ENCODE data around the gene NOP9. TPM values are rescaled to one million over a fixed set of nuclear protein-coding genes. Genes with fewer than 3 reads are reported as not detected.

Gene NOP9, protein sequence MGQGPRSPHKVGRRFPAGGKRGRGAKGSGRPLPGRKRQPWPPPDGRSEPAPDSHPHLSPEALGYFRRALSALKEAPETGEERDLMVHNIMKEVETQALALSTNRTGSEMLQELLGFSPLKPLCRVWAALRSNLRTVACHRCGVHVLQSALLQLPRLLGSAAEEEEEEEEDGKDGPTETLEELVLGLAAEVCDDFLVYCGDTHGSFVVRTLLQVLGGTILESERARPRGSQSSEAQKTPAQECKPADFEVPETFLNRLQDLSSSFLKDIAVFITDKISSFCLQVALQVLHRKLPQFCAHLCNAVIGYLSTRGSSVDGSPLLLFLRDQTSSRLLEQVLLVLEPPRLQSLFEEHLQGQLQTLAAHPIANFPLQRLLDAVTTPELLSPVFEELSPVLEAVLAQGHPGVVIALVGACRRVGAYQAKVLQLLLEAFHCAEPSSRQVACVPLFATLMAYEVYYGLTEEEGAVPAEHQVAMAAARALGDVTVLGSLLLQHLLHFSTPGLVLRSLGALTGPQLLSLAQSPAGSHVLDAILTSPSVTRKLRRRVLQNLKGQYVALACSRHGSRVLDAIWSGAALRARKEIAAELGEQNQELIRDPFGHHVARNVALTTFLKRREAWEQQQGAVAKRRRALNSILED
- total RNA-seq = 10 to 100 TPM; 36.7 to 38.8 (median 37.7) TPM
- polyA plus RNA-seq = 10 to 100 TPM; 11.4 to 29.8 (median 16.1) TPM
- long read RNA-seq, donor 1, full-length matches to known transcripts = 1 of 17 reads
- long read RNA-seq, donor 1, partial matches to known transcripts = 2 of 17 reads
- long read RNA-seq, donor 1, other reads (novel, unspliced or antisense) = 14 of 17 reads
- long read RNA-seq, donor 2, full-length matches to known transcripts = 2 of 18 reads
- long read RNA-seq, donor 2, partial matches to known transcripts = 1 of 18 reads
- long read RNA-seq, donor 2, other reads (novel, unspliced or antisense) = 15 of 18 reads

DNA sequence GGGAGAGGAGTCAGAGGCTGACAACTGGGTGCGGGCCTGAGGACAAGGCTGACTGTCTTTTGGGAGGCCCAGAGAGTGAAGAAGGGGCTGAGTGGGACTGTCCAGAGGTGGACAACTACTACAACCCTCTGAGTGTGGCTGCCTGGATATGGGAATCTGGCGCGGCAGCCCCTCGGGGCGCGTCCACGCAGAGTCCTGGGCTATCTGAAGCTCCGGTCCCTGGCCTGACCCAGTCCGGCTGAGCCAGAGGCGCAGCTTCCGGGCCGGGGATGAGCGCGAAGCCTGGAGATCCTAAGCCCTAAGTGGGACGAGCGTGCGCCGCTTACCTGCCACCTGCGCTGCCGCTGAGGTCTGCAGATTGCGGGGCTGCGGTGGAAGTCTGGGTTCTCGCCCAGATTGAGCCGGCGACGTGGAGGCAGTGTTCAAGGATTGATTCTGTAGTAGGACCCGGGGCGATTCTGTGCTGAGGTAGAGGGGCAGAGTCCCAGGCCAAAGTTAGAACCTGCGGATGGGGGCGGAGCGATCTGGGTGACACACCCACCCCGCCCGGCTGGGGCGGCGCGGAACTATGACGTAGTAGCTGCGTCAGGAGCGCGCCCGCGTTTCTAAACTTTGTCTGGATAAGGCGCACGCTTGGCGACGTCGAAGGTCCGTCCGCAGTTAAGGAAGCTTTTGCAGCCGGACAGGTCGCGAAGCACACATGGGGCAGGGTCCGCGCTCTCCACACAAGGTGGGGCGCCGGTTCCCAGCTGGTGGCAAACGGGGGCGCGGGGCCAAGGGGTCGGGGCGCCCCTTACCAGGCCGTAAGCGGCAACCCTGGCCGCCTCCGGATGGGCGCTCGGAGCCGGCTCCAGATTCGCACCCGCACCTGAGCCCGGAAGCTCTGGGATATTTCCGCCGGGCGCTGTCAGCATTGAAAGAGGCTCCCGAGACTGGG is at the start of gene NOP9, which contains the start of gene DHRS1:
NOP9 (plus strand) TSS at position 596 of the 937 bp plus-strand sequence; CDS start at position 701, 105 bp downstream.
DHRS1 (minus strand) TSS at position 526 of the 937 bp plus-strand sequence. CDS start 674 bp downstream, outside the sequence.
- Histone ChIP-seq H3K27ac (peak within 1 kb of the TSS; percentile 90), H3K4me1 (peaks cover 27% of the 10 kb centered on the region), H3K4me3 (peak within 1 kb of the TSS; percentile 98), H3K27me3 (ENCODE audit: insufficient read depth in 3 of 3, low read length in 2 of 3) (no peaks in the 10 kb centered on the region), H3K9me3 (no peaks in the 10 kb centered on the region), H3K36me3 (ENCODE audit: insufficient read depth in 1 of 2, low read depth in 1 of 2) (peaks cover 0 to 57% of the 10 kb centered on the region in 2 donors)
- intact Hi-C loops (cut with DNase I) = loop anchor here in 1 of 2 donors (2.0 kb wide), 1 partner anchor 55 kb away; no protein-coding TSS in a partner anchor
- 1% methylated on average over 70 to 75 of the region's 75 CpGs for WGBS, 3 donors
- TF ChIP-seq, protein P1, sequence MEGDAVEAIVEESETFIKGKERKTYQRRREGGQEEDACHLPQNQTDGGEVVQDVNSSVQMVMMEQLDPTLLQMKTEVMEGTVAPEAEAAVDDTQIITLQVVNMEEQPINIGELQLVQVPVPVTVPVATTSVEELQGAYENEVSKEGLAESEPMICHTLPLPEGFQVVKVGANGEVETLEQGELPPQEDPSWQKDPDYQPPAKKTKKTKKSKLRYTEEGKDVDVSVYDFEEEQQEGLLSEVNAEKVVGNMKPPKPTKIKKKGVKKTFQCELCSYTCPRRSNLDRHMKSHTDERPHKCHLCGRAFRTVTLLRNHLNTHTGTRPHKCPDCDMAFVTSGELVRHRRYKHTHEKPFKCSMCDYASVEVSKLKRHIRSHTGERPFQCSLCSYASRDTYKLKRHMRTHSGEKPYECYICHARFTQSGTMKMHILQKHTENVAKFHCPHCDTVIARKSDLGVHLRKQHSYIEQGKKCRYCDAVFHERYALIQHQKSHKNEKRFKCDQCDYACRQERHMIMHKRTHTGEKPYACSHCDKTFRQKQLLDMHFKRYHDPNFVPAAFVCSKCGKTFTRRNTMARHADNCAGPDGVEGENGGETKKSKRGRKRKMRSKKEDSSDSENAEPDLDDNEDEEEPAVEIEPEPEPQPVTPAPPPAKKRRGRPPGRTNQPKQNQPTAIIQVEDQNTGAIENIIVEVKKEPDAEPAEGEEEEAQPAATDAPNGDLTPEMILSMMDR (IDR thresholded peaks at IDR 0.05) = no peak
- ATAC-seq (peak; percentile 91 to 96 (median 94)), DNase-seq (peak; percentile 91 to 95)

DNA sequence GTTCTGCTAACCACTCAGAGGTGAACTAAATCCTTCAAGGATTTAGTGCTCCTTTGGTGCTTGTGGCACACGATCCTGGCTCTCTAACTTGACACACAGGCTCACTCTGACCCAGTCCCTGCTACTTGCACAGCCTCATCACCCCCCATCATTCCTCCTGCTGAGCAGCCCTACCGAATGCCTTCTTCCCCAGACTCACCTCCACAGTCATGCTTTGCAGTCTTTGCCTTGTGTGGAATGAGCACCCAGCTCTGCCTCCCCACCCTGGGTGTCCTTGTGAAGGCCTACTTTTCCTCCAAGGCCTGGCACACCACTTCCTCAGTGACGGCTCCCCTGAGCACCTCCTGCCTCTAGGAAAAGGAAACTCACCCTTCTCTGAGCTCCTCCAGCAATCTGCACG is 49.3 kb upstream of the NOP9 start:
- intact Hi-C loops (cut with DNase I) = no loop called here
- DNase-seq = no peak
- H3K4me3 ChIP-seq = no peak overlapping the region

GRCh38 chr14:24251880-24252288 is 47.8 kb upstream of the NOP9 start:
- TF ChIP-seq, protein P1 (IDR thresholded peaks at IDR 0.05) = no peak
- no peak overlapping the region for H3K4me3 ChIP-seq
- DNase-seq (no peak), ATAC-seq (no peak)
- intact Hi-C loops (cut with DNase I) = no loop called here
- 85 to 100% (median 87%) methylated on average over 1 of the region's 1 CpG for WGBS, 3 donors
- H3K27me3 ChIP-seq (ENCODE audit: insufficient read depth in 3 of 3, low read length in 2 of 3) = no peaks in the 10 kb centered on the region
- H3K9me3 ChIP-seq = no peaks in the 10 kb centered on the region
- no peaks in the 10 kb centered on the region for H3K4me1 ChIP-seq
- H3K27ac ChIP-seq = no peak overlapping the region
- no peaks in the 10 kb centered on the region for H3K36me3 ChIP-seq (ENCODE audit: insufficient read depth in 1 of 2, low read depth in 1 of 2)

More for the DNA sequence above, 49.3 kb upstream of the NOP9 start:
- Histone ChIP-seq H3K27ac (no peak overlapping the region), H3K4me1 (no peaks in the 10 kb centered on the region), H3K36me3 (ENCODE audit: insufficient read depth in 1 of 2, low read depth in 1 of 2) (no peaks in the 10 kb centered on the region), H3K9me3 (no peaks in the 10 kb centered on the region), H3K27me3 (ENCODE audit: insufficient read depth in 3 of 3, low read length in 2 of 3) (no peaks in the 10 kb centered on the region)
- WGBS, 3 donors = 50 to 76% (median 56%) methylated on average over 4 of the region's 4 CpGs
- TF ChIP-seq, protein P1 (IDR thresholded peaks at IDR 0.05) = no peak
- no peak for ATAC-seq

All from psoas muscle (tissue), 8 donors.